ENCODE measurements around the gene HELB.

The HELB gene

GRCh38 chr12:66321435-66321834 is 19.1 kb downstream of the HELB start:
- Mint-ChIP-seq H3K27ac (no peak overlapping the region), H3K36me3 (ENCODE audit: low read depth) (peaks cover 48% of the 10 kb centered on the region), H3K9me3 (no peaks in the 10 kb centered on the region), H3K4me1 (no peaks in the 10 kb centered on the region), H3K4me3 (no peak overlapping the region), H3K27me3 (ENCODE audit: low read depth) (no peaks in the 10 kb centered on the region)
- TF ChIP-seq CTCF (IDR thresholded peaks at IDR 0.05; ENCODE audit: unreplicated experiment in 3 of 3) = no peak

- Mint-ChIP-seq H3K27me3 (ENCODE audit: low read depth) (no peaks in the 10 kb centered on the region), H3K27ac (no peak overlapping the region), H3K4me1 (no peaks in the 10 kb centered on the region), H3K4me3 (no peak overlapping the region), H3K9me3 (no peaks in the 10 kb centered on the region), H3K36me3 (ENCODE audit: low read depth) (peaks cover 48% of the 10 kb centered on the region)
- no peak for TF ChIP-seq CTCF (IDR thresholded peaks at IDR 0.05; ENCODE audit: unreplicated experiment in 3 of 3)
Observed at GRCh38 chr12:66323017-66323416, 20.7 kb downstream of the HELB start.

GRCh38 chr12:66329941-66330340 is 27.6 kb downstream of the HELB start:
- peaks cover 44% of the 10 kb centered on the region for H3K36me3 Mint-ChIP-seq (ENCODE audit: low read depth)
- H3K4me3 Mint-ChIP-seq = no peak overlapping the region
- no peaks in the 10 kb centered on the region for H3K9me3 Mint-ChIP-seq
- H3K4me1 Mint-ChIP-seq = no peaks in the 10 kb centered on the region
- no peaks in the 10 kb centered on the region for H3K27me3 Mint-ChIP-seq (ENCODE audit: low read depth)
- H3K27ac Mint-ChIP-seq = no peak overlapping the region
- TF ChIP-seq CTCF (IDR thresholded peaks at IDR 0.05; ENCODE audit: unreplicated experiment in 3 of 3) = no peak

- Mint-ChIP-seq H3K4me3 (no peak overlapping the region), H3K4me1 (no peaks in the 10 kb centered on the region), H3K9me3 (no peaks in the 10 kb centered on the region), H3K27me3 (ENCODE audit: low read depth) (no peaks in the 10 kb centered on the region), H3K27ac (no peak overlapping the region), H3K36me3 (ENCODE audit: low read depth) (peaks cover 36% of the 10 kb centered on the region)
- TF ChIP-seq CTCF (IDR thresholded peaks at IDR 0.05; ENCODE audit: unreplicated experiment in 3 of 3) = no peak
Observed at GRCh38 chr12:66331016-66331415, 28.7 kb downstream of the HELB start.

GRCh38 chr12:66331814-66332213 is 29.5 kb downstream of the HELB start:
- Mint-ChIP-seq H3K36me3 (ENCODE audit: low read depth) (peaks cover 34% of the 10 kb centered on the region), H3K9me3 (no peaks in the 10 kb centered on the region), H3K4me1 (no peaks in the 10 kb centered on the region), H3K4me3 (no peak overlapping the region), H3K27ac (no peak overlapping the region), H3K27me3 (ENCODE audit: low read depth) (no peaks in the 10 kb centered on the region)
- no peak for TF ChIP-seq CTCF (IDR thresholded peaks at IDR 0.05; ENCODE audit: unreplicated experiment in 3 of 3)

- Mint-ChIP-seq H3K36me3 (ENCODE audit: low read depth) (peaks cover 53% of the 10 kb centered on the region), H3K9me3 (peaks cover 10% of the 10 kb centered on the region), H3K27ac (no peak overlapping the region), H3K4me3 (no peak overlapping the region), H3K4me1 (no peaks in the 10 kb centered on the region), H3K27me3 (ENCODE audit: low read depth) (no peaks in the 10 kb centered on the region)
- TF ChIP-seq CTCF (IDR thresholded peaks at IDR 0.05; ENCODE audit: unreplicated experiment in 3 of 3) = no peak
Observed at GRCh38 chr12:66335746-66336145, 33.5 kb downstream of the HELB start.
